NCI-H748 (cell line): ENCODE data around the gene HOXC10.

ENCODE experiments used
- DNase-seq: peaks from one replicate; lab custom pipeline; 2025; ENCODE audit not compliant: unreplicated experiment; lab: John Stamatoyannopoulos, UW

HOXC10 gene

GRCh38 chr12:54039417-54040147 is 54.6 kb downstream of the HOXC10 start:
- no peak for DNase-seq
